HepG2 (cell line): Measurements from ENCODE around the gene DPH2. TPM values are rescaled to one million over a fixed set of nuclear protein-coding genes. Genes with fewer than 3 reads are reported as not detected.

Experiments
- HNRNPL ChIP-seq: fragments of 200-400 bp; formaldehyde crosslinking; IDR thresholded peaks from 2 replicates; pipeline ENCODE4 v1.6.1; 2017; ENCODE audit warnings: mild to moderate bottlenecking, low read depth, low read length
- MED8 ChIP-seq: sonication (generic); formaldehyde crosslinking; IDR thresholded peaks from 2 replicates; pipeline ENCODE4 v1.8.1; 2023; ENCODE audit warnings: mild to moderate bottlenecking, missing genetic modification reagents; ENCODE audit not compliant: insufficient replicate concordance
- MTA1 ChIP-seq: sonication (generic); formaldehyde crosslinking; IDR thresholded peaks from 2 replicates; pipeline ENCODE4 v1.4.0; 2020; ENCODE audit warnings: missing genetic modification reagents, mild to moderate bottlenecking, borderline replicate concordance
- MTF1 ChIP-seq: sonication (generic); formaldehyde crosslinking; IDR thresholded peaks from 2 replicates; pipeline ENCODE4 v1.5.0; 2020; ENCODE audit warnings: missing genetic modification reagents
- RBAK ChIP-seq: sonication (generic); formaldehyde crosslinking; IDR thresholded peaks from 2 replicates; pipeline ENCODE4 v1.5.1; 2020; ENCODE audit warnings: mild to moderate bottlenecking, missing genetic modification reagents
- RBM39 ChIP-seq: fragments of 200-400 bp; formaldehyde crosslinking; IDR thresholded peaks from one replicate; pipeline ENCODE4 v1.6.1; 2018; ENCODE audit warnings: antibody characterized with exemption, mild to moderate bottlenecking, low read depth, low read length; ENCODE audit not compliant: poor library complexity, severe bottlenecking
- TBP ChIP-seq: sonication (generic); formaldehyde crosslinking; IDR thresholded peaks from 2 replicates; pipeline ENCODE4 v1.5.0; 2020; ENCODE audit warnings: missing genetic modification reagents
- TBX2 ChIP-seq: sonication (generic); formaldehyde crosslinking; IDR thresholded peaks from 2 replicates; pipeline ENCODE4 v1.5.0; 2020; ENCODE audit warnings: missing genetic modification reagents, mild to moderate bottlenecking, borderline replicate concordance
- ZFP36L2 ChIP-seq: sonication (generic); formaldehyde crosslinking; IDR thresholded peaks from 2 replicates; pipeline ENCODE4 v1.4.0; 2020; ENCODE audit warnings: missing genetic modification reagents
- ZNF264 ChIP-seq: sonication (generic); formaldehyde crosslinking; IDR thresholded peaks from 2 replicates; pipeline ENCODE4 v1.4.0; 2020; ENCODE audit warnings: missing genetic modification reagents
- ZNF687 ChIP-seq: sonication (generic); formaldehyde crosslinking; IDR thresholded peaks from 2 replicates; pipeline ENCODE4 v1.5.1; 2020; ENCODE audit warnings: mild to moderate bottlenecking, missing genetic modification reagents, moderate library complexity
- polyA plus RNA-seq, 8 experiments: library from polyadenylated mRNA; depleted of rRNA in 3 of 8; stranded (reverse) in 7 of 8; unstranded in 1 of 8; fragments of >200 nt; fragmentation: Illumina TruSeq in 4 of 8; extraction: Trizol in 4 of 8; gene quantifications; 2 replicates each; pipeline versions ENCODE4 v1.2.1 to v1.2.3, GENCODE V29; 2011 to 2016; ENCODE audit warnings: low read depth in 4 of 8, missing spikeins in 1 of 8, mixed read lengths in 1 of 8; ENCODE audit not compliant: insufficient read depth in 1 of 8
- total RNA-seq, 5 experiments: library from RNA; depleted of rRNA; stranded (reverse); fragments of >200 nt; fragmentation: Illumina TruSeq; extraction: Trizol; gene quantifications; 2 replicates each; pipeline ENCODE4 v1.2.3, GENCODE V29; 2016; ENCODE audit warnings: low read depth in 1 of 5
- TF ChIP-seq, protein P1 (sequence below): sonication (generic); formaldehyde crosslinking; IDR thresholded peaks from 2 replicates; pipeline ENCODE4 v1.5.1; 2020; ENCODE audit warnings: missing genetic modification reagents, mild to moderate bottlenecking, borderline replicate concordance

Gene DPH2
- total and polyA plus RNA-seq, 2 of the 13 experiments (the other 11 are each of a cell fraction or from before 2014, with no cell fraction given): 32.2 to 38.3 TPM

- no peak for TF ChIP-seq ZFP36L2 (CRISPR knock-in tag)
- no peak for TF ChIP-seq TBP
- no peak for TF ChIP-seq MED8 (CRISPR knock-in tag)
- TF ChIP-seq MTA1 (CRISPR knock-in tag): no peak
- peak; percentile 25; the same call in 1 of the 2 replicates for TF ChIP-seq ZNF687 (CRISPR knock-in tag)
- TF ChIP-seq ZNF264: no peak
- no peak for TF ChIP-seq RBM39
- peak; percentile 79; the same call in 1 of the 2 replicates for TF ChIP-seq HNRNPL
- no peak for TF ChIP-seq TBX2 (CRISPR knock-in tag)
- TF ChIP-seq, protein P1, sequence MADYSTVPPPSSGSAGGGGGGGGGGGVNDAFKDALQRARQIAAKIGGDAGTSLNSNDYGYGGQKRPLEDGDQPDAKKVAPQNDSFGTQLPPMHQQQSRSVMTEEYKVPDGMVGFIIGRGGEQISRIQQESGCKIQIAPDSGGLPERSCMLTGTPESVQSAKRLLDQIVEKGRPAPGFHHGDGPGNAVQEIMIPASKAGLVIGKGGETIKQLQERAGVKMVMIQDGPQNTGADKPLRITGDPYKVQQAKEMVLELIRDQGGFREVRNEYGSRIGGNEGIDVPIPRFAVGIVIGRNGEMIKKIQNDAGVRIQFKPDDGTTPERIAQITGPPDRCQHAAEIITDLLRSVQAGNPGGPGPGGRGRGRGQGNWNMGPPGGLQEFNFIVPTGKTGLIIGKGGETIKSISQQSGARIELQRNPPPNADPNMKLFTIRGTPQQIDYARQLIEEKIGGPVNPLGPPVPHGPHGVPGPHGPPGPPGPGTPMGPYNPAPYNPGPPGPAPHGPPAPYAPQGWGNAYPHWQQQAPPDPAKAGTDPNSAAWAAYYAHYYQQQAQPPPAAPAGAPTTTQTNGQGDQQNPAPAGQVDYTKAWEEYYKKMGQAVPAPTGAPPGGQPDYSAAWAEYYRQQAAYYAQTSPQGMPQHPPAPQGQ: no peak
- TF ChIP-seq RBAK (CRISPR knock-in tag): no peak
- TF ChIP-seq MTF1: no peak
Measured at GRCh38 chr1:44012941-44013609, 43.3 kb downstream of the DPH2 start (continued).
